Stimulated activated effector memory CD8-positive, alpha-beta T cell treated with anti-CD3 and anti-CD28 coated beads, Interleukin-12 subunit alpha, Interleukin-12 subunit beta, amount 100 ng/mL, for 72 hours (primary cell): ENCODE measurements around the gene UBE2R2.
"Not testable (repeated sequence)": the region's sequence is repeated elsewhere in the genome, so short reads cannot be mapped to it uniquely, and the experiment has no call there.

Experiments
- ATAC-seq: fragments of 150-1000 bp; cut with Tn5 transposase; 2 replicates; pipeline ENCODE4 v1.10.0; 2021
- DNase-seq, 2 donors: peaks; one replicate each; pipeline ENCODE4 v3.0.0; 2021 to 2022; ENCODE audit warnings: low spot score in 2 of 2
- H3K27ac Mint-ChIP-seq: one replicate; pipeline ENCODE4 v1.8.0; 2022; ENCODE audit warnings: mild to moderate bottlenecking, mixed read lengths
- H3K36me3 Mint-ChIP-seq: one replicate; pipeline ENCODE4 v1.8.0; 2022; ENCODE audit warnings: mild to moderate bottlenecking, mixed read lengths
- H3K4me1 Mint-ChIP-seq: one replicate; pipeline ENCODE4 v1.8.0; 2022; ENCODE audit warnings: mixed read lengths
- H3K4me3 Mint-ChIP-seq: one replicate; pipeline ENCODE4 v1.8.0; 2022; ENCODE audit warnings: mild to moderate bottlenecking, mixed read lengths
- H3K9me3 Mint-ChIP-seq: one replicate; pipeline ENCODE4 v1.8.0; 2022; ENCODE audit warnings: mixed read lengths

Gene UBE2R2

DNA sequence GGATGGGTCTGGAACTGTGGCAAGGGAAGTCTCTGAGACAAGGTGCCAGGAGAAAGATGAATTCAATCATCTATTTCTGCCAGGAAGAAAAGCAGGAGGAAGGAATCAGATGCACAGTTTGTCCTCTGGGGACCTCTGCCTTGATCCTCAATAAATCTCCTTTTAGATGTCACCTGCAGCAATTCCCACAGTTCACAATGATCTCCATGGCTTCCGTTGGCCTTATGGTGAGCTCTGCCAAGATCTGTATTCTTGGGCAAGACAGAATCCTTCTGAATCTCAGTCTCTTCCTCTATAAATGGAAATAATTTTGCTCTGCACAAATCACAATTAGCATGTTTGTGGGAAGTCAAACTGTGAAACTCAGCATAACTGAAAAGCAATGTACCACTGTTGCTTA lies 23.5 kb upstream of the UBE2R2 start:
- H3K27ac Mint-ChIP-seq, ATAC-seq, H3K36me3 Mint-ChIP-seq, H3K4me1 Mint-ChIP-seq, DNase-seq, H3K9me3 Mint-ChIP-seq, H3K4me3 Mint-ChIP-seq: not testable (repeated sequence)

DNA sequence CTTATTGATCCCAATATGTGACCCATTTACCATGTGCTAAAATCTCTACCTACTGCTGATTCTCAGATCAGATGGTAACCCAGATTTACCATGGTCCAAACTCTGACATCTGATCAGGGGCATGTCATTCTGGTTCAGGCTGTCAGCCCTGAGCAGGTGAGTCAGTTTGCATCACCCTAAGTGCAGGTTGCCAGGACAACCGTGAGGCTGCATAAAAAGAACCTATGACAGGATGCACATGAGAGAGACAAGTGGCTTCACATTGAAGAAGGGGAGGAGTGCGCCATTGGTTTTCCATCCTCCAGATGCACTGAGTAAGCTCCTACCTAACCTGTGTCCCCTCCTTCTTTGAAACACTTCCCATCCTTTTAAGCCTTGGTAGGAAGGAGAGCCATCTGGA lies 22.4 kb upstream of the UBE2R2 start:
- Mint-ChIP-seq H3K36me3 (no peaks in the 10 kb centered on the region), H3K4me1 (no peaks in the 10 kb centered on the region), H3K4me3 (no peak overlapping the region), H3K9me3 (no peaks in the 10 kb centered on the region), H3K27ac (no peak overlapping the region)
- no peak for DNase-seq
- peak; percentile 83 for ATAC-seq

DNA sequence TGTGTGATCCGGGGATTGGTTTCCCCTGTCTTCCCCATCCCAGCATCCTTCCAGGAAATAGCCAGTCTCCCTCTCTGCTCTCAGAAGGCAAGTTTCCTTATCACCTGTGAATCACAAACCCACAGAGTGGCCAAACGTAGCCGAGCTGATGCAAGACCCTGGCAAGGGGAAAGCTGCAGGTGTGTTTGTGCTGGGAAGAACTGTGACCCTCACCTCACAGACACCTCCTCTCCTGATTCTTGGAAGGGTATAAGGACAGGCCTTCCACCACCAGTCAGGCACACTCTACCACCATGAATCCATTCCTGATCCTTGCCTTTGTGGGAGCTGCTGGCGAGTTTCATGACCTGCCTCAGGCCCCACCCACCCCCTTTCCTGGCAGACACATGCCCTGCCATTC lies 21.7 kb upstream of the UBE2R2 start, which contains the start of gene PRSS3:
PRSS3 (plus strand) TSS at position 281 of the 400 bp plus-strand sequence; CDS start at position 294, 13 bp downstream.
- no peaks in the 10 kb centered on the region for H3K36me3 Mint-ChIP-seq
- H3K4me1 Mint-ChIP-seq = no peaks in the 10 kb centered on the region
- H3K4me3 Mint-ChIP-seq = no peak within 1 kb of the TSS
- H3K27ac Mint-ChIP-seq = peak within 1 kb of the TSS; percentile 5
- DNase-seq (no peak), ATAC-seq (no peak)
- no peaks in the 10 kb centered on the region for H3K9me3 Mint-ChIP-seq

DNA sequence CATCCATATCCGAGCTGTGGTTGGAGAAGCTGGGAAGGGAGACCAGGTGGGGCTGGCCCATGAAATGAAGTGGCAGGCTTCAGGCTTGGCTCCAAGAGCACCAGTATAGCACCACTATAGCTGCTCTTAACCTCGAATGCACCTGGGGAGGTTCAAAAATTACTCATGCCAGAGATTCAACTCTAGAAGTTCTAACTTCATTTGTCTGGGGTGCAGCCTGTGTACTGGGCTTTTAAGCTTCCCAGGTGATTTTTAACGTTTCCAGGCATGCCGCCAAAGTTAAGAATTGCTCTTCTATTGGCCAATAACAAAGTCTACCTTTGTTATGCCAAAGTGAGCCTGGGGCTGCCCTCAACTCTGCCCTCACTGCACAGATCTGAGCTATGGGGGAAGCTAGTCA lies 21.1 kb upstream of the UBE2R2 start:
- no peaks in the 10 kb centered on the region for H3K4me1 Mint-ChIP-seq
- no peak overlapping the region for H3K4me3 Mint-ChIP-seq
- ATAC-seq (no peak), DNase-seq (no peak)
- no peaks in the 10 kb centered on the region for H3K9me3 Mint-ChIP-seq
- peak overlapping the region; percentile 5 for H3K27ac Mint-ChIP-seq
- H3K36me3 Mint-ChIP-seq = no peaks in the 10 kb centered on the region

DNA sequence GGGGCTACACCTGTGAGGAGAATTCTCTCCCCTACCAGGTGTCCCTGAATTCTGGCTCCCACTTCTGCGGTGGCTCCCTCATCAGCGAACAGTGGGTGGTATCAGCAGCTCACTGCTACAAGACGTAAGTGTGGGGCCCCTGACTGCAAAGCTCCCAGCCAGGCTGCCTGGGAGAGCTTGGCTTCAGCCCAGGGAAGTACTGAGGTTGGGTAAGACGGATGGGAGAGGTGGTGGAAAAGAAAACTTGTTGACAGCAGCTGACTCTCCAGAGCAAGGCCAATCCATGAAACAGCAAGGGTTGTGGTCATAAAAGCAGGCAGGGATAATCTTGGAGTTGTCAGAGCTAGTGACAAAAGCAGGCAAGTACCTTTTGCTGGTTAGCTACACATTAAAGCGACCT lies 20.3 kb upstream of the UBE2R2 start:
- H3K4me3 Mint-ChIP-seq, ATAC-seq, H3K9me3 Mint-ChIP-seq, H3K4me1 Mint-ChIP-seq, DNase-seq, H3K27ac Mint-ChIP-seq, H3K36me3 Mint-ChIP-seq: not testable (repeated sequence)

DNA sequence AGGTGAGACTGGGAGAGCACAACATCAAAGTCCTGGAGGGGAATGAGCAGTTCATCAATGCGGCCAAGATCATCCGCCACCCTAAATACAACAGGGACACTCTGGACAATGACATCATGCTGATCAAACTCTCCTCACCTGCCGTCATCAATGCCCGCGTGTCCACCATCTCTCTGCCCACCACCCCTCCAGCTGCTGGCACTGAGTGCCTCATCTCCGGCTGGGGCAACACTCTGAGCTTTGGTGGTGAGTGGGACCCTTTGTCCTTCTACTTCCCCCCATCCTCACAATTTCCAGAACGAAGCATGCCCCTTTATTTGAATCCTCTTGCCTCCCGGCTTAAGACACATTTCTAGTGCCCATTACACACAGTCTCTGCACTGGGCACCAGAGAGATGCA lies 19.1 kb upstream of the UBE2R2 start:
- H3K4me3 Mint-ChIP-seq = no peak overlapping the region
- H3K36me3 Mint-ChIP-seq = no peaks in the 10 kb centered on the region
- DNase-seq (no peak), ATAC-seq (no peak)
- no peaks in the 10 kb centered on the region for H3K9me3 Mint-ChIP-seq
- no peaks in the 10 kb centered on the region for H3K4me1 Mint-ChIP-seq
- peak overlapping the region; percentile 46 for H3K27ac Mint-ChIP-seq

DNA sequence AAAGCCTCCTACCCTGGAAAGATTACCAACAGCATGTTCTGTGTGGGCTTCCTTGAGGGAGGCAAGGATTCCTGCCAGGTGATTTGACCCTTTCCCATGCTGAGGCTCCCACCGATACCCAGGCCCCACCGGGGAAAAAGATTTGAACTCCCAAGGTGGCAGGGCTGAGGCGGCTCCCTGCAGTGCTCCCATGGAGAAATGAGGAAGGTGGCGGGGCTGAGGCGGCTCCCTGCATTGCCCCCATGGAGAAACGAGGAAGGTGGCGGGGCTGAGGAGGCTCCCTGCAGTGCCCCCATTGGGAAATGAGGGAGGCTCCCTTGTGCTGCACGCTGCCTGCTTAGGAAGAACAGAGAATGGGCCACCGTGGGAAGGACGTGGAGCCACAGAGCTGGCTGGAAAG lies 18.4 kb upstream of the UBE2R2 start:
- H3K36me3 Mint-ChIP-seq = no peaks in the 10 kb centered on the region
- no peak overlapping the region for H3K4me3 Mint-ChIP-seq
- ATAC-seq (no peak), DNase-seq (no peak)
- no peak overlapping the region for H3K27ac Mint-ChIP-seq
- no peaks in the 10 kb centered on the region for H3K9me3 Mint-ChIP-seq
- no peaks in the 10 kb centered on the region for H3K4me1 Mint-ChIP-seq

DNA sequence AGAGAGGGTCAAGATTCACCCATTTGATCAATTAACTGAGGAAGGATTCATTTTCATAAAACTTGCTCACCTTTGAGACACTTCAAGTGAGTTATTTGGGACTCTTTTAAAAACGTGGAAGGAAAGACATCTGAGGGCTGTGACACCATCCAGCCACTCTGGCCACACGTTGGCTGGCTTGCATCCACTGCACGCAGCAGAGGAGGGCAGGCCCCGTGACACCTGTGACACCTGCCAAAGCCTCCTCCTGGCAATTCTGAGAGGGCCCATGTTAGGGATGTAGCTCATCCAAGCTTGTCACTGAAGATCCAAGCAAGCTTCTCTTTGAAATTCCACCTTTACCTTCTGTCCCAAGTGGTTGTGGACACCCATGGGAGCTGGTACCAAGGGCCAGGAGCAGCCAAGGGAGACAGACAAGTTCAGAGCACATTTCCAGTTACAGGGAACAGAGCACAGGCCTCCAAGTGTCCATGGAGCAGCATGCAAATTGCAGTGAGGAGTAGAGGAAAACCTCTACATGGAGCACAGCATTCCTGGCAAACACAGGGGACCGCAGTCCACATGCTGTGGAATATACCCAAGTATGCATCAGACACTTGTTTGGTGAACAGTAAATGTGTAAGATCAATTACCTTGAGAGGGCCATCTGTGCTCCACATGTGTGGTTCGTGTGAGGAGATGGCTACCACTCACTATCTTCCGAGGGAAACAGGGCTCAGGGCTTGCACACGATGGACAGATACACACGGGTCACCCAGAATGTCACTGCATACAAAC lies 16.8 kb upstream of the UBE2R2 start:
- no peaks in the 10 kb centered on the region for H3K4me1 Mint-ChIP-seq
- H3K4me3 Mint-ChIP-seq = no peak overlapping the region
- H3K9me3 Mint-ChIP-seq = no peaks in the 10 kb centered on the region
- H3K36me3 Mint-ChIP-seq = no peaks in the 10 kb centered on the region
- ATAC-seq = no peak
- H3K27ac Mint-ChIP-seq = no peak overlapping the region
- DNase-seq = no peak

DNA sequence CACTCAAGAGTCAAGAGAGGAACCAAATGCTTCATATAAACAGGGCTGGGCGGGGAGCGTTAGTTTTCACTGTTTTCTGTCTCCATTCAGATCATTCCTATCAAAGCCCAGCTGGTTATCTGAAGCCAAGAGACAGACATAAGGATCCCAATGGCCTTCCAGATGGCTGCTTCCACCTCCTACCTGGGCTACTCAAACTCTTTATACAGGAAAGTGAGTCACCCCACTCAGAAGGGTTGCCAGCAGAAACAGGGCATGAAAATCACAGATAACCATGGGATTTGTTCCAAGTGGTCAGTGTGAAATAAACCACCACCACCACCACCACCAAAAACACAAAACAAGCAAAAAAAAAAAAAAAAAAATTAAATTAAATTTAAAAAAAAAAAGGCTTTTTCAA lies 16.1 kb upstream of the UBE2R2 start:
- Mint-ChIP-seq H3K27ac (no peak overlapping the region), H3K4me3 (no peak overlapping the region), H3K36me3 (no peaks in the 10 kb centered on the region), H3K9me3 (no peaks in the 10 kb centered on the region), H3K4me1 (no peaks in the 10 kb centered on the region)
- DNase-seq (no peak), ATAC-seq (no peak)

DNA sequence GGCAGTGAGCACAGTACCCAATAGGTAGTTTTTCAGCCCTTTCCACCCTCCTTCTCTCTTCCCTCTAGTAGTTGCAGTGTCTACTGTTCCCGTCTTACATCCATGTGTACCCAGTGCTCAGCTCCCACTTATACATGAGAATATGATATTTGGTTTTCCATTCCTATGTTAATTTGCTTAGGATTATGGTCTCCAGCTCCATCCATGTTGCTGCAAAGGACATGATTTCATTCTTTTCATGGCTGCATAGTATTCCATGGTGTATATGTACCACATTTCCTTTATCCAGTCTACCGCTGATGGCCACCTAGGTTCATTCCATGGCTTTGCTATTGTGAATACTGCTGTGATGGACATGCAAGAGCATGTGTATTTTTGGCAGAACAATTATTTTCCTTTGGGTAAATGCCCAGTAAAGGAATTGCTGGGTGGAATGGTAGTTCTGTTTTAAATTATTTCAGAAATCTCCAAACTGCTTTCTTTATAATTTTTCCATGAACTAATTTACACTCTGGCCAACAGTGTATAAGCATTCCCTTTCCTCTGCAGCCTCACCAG lies 14.9 kb upstream of the UBE2R2 start:
- H3K27ac Mint-ChIP-seq, H3K4me3 Mint-ChIP-seq, H3K4me1 Mint-ChIP-seq, DNase-seq, H3K9me3 Mint-ChIP-seq, ATAC-seq, H3K36me3 Mint-ChIP-seq: not testable (repeated sequence)

DNA sequence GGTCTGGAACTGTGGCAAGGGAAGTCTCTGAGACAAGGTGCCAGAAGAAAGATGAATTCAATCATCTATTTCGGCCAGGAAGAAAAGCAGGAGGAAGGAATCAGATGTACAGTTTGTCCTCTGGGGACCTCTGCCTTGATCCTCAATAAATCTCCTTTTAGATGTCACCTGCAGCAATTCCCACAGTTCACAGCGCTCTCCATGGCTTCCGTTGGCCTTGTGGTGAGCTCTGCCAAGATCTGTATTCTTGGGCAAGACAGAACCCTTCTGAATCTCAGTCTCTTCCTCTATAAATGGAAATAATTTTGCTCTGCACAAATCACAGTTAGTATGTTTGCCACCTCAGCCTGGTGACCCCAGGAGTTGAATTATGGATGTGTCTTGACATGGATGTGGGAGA lies 12.8 kb upstream of the UBE2R2 start:
- H3K27ac Mint-ChIP-seq, DNase-seq, H3K36me3 Mint-ChIP-seq, ATAC-seq, H3K9me3 Mint-ChIP-seq, H3K4me3 Mint-ChIP-seq, H3K4me1 Mint-ChIP-seq: not testable (repeated sequence)

DNA sequence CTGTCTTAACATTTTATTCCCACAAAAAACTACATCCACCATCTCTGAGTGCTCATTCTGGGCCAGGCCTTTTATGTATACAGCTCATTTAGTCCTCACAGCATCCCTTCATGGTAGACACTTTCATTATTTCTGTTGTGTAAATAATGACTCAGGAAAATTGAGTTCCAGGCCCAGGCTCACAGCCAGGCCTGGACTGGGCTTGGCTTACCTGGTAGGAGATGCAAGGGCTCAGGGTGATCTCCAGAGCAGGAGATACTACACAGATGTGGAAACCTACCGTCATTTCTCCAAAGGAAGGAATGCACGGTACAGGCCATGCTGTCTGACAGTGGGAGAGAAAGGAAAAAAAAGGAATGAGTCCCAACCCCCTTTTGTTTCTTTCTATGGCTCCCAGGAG lies 9.8 kb upstream of the UBE2R2 start:
- H3K9me3 Mint-ChIP-seq, H3K4me3 Mint-ChIP-seq, H3K36me3 Mint-ChIP-seq, H3K4me1 Mint-ChIP-seq: not testable (repeated sequence)
- DNase-seq = peak in 1 of 2 donors; percentile 18
- peak overlapping the region; percentile 68 for H3K27ac Mint-ChIP-seq
- peak; percentile 34 for ATAC-seq

DNA sequence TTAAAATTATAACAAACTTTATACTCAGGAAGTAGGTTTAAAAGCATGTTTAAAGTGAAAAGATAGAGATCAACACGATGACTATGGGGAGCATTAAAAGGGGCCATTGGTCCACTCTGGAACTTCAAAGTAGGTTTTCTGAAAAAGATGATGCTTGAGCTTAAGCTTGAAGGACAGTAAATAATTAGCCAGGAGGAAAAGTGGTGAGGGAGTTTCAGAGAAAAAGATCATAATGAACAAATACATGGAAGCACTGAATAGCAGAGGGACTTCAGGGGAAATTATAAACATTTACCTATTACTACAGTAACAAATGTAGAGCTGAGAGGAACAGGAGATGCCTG lies 8.0 kb upstream of the UBE2R2 start:
- not testable (repeated sequence) for H3K4me3 Mint-ChIP-seq, H3K27ac Mint-ChIP-seq

DNA sequence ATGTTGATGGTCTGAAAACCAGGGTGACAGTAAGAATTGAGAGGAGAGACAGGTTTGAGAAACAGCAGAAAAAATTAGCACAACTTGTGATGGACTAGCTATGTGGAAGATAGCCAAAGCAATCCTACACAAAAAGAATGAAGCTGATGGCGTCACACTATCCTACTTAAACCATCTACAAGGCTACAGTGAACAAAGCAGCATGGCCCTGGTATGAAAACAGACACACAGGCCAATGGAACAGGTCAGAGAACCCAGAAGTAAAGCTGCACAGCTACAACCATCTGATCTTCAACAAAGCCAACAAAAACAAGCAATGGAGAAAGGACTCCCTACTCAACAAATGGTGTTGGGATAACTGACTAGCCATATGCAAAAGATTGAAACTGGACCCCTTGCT lies 7.5 kb upstream of the UBE2R2 start:
- H3K36me3 Mint-ChIP-seq = no peaks in the 10 kb centered on the region
- peaks cover 10% of the 10 kb centered on the region for H3K4me1 Mint-ChIP-seq
- H3K4me3 Mint-ChIP-seq = no peak overlapping the region
- no peaks in the 10 kb centered on the region for H3K9me3 Mint-ChIP-seq
- no peak for ATAC-seq
- H3K27ac Mint-ChIP-seq = no peak overlapping the region
- DNase-seq = no peak

More for the DNA sequence above, 8.0 kb upstream of the UBE2R2 start:
- not testable (repeated sequence) for DNase-seq, H3K9me3 Mint-ChIP-seq, ATAC-seq, H3K4me1 Mint-ChIP-seq, H3K36me3 Mint-ChIP-seq

DNA sequence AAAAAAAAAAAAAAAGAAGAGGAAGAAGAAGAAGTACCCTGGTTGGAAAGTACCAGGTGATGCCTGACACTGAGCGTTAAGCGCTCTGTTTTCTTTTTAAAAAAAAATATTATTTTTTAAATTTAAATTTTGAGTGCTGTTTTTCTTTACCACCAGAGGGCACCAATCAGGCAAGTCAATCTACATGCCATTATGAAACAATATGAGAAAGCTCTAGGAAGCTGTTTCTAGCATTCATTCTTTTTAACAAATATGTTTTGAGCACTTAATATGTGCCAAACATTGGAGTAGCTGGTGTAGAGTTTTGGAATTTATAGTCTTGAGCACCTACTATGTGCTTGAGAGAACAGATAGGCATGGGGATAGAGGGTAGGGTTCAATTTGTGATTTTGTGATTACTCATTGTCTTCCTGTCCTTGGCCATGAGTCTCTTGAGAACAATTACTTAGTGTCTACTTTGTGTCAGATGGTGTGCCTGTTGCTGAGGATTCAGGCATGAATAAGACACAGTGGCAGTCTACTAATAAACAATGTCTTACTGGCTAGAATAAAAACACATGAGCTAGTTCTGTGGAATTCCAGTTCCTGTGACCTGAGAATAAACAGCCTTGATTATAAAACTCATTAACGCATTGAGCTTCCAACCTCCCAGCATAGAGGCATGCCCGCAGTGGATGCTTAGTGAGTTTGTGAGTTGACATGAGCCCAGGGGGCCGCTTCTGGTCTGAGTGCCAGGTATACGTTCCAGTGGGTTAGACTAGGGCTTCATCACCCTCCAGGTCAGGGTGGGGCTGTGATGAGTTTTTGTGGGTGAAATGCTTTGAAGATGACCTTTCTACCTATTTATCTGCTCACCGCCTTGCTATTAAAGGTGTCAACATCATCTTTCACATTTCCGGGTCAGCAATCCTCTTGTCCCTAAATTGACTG lies 3.0 kb upstream of the UBE2R2 start:
- ATAC-seq = peak; percentile 16
- no peak overlapping the region for H3K4me3 Mint-ChIP-seq
- H3K27ac Mint-ChIP-seq = peak overlapping the region; percentile 69
- no peak for DNase-seq
- peaks cover 16% of the 10 kb centered on the region for H3K36me3 Mint-ChIP-seq
- H3K9me3 Mint-ChIP-seq = no peaks in the 10 kb centered on the region
- H3K4me1 Mint-ChIP-seq = peaks cover 36% of the 10 kb centered on the region
